Measurements from ENCODE around the gene ZSWIM2. TPM values are rescaled to one million over a fixed set of nuclear protein-coding genes. Genes with fewer than 3 reads are reported as not detected.
"Not testable (repeated sequence)": the region's sequence is repeated elsewhere in the genome, so short reads cannot be mapped to it uniquely, and the experiment has no call there.

ZSWIM2 gene
- total RNA-seq, 6 donors from 2014 or later = not detected

GRCh38 chr2:186822323-186822722 lies 26.6 kb downstream of the ZSWIM2 start:
- Histone ChIP-seq H3K27me3 (no peaks in the 10 kb centered on the region), H3K4me3 (no peak overlapping the region), H3K9me3 (no peaks in the 10 kb centered on the region), H3K4me1 (no peaks in the 10 kb centered on the region), H3K27ac (no peak overlapping the region), H3K36me3 (no peaks in the 10 kb centered on the region)
- WGBS, 2 donors = 88 to 89% methylated on average over 2 of the region's 2 CpGs
- DNase-seq (no peak), ATAC-seq (ENCODE audit: low FRiP score in 2 of 2) (no peak)
- TF ChIP-seq EP300 (IDR thresholded peaks at IDR 0.05) = no peak
- TF ChIP-seq POLR2AphosphoS5 (IDR thresholded peaks at IDR 0.05) = no peak
- TF ChIP-seq, protein P1, sequence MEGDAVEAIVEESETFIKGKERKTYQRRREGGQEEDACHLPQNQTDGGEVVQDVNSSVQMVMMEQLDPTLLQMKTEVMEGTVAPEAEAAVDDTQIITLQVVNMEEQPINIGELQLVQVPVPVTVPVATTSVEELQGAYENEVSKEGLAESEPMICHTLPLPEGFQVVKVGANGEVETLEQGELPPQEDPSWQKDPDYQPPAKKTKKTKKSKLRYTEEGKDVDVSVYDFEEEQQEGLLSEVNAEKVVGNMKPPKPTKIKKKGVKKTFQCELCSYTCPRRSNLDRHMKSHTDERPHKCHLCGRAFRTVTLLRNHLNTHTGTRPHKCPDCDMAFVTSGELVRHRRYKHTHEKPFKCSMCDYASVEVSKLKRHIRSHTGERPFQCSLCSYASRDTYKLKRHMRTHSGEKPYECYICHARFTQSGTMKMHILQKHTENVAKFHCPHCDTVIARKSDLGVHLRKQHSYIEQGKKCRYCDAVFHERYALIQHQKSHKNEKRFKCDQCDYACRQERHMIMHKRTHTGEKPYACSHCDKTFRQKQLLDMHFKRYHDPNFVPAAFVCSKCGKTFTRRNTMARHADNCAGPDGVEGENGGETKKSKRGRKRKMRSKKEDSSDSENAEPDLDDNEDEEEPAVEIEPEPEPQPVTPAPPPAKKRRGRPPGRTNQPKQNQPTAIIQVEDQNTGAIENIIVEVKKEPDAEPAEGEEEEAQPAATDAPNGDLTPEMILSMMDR (IDR thresholded peaks at IDR 0.05) = no peak
- no peak for TF ChIP-seq POLR2A (IDR thresholded peaks at IDR 0.05)

DNA sequence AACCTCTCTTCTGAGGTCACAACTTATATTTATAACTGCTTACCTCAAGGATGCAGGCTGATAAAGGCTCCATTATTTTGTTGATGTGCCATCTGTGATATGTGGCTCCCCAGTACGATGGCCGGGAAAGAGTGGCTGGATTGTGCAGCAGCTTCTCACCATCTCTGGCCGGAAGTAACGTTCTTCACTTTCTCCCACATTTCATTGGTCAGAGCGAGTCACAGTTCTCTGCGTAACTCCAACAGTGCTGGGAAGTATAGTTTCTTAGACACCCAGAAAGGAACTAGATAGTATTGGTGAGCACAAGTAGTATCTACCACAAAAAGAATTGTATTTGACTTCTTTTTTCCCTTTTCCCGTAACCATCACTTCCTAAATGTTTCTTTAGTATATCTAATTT lies 28.7 kb downstream of the ZSWIM2 start:
- Histone ChIP-seq H3K36me3 (no peaks in the 10 kb centered on the region), H3K27ac (no peak overlapping the region), H3K4me3 (no peak overlapping the region), H3K27me3 (no peaks in the 10 kb centered on the region), H3K9me3 (peaks cover 0 to 5% (median 0%) of the 10 kb centered on the region in 4 donors), H3K4me1 (no peaks in the 10 kb centered on the region)
- no peak for DNase-seq
- no peak for ATAC-seq (ENCODE audit: low FRiP score in 2 of 2)
- 88 to 94% methylated on average over 7 of the region's 7 CpGs for whole genome bisulfite sequencing, 2 donors
- no peak for TF ChIP-seq POLR2AphosphoS5 (IDR thresholded peaks at IDR 0.05)
- no peak for TF ChIP-seq EP300 (IDR thresholded peaks at IDR 0.05)
- TF ChIP-seq POLR2A (IDR thresholded peaks at IDR 0.05) = no peak
- TF ChIP-seq, protein P1 (IDR thresholded peaks at IDR 0.05) = no peak

DNA sequence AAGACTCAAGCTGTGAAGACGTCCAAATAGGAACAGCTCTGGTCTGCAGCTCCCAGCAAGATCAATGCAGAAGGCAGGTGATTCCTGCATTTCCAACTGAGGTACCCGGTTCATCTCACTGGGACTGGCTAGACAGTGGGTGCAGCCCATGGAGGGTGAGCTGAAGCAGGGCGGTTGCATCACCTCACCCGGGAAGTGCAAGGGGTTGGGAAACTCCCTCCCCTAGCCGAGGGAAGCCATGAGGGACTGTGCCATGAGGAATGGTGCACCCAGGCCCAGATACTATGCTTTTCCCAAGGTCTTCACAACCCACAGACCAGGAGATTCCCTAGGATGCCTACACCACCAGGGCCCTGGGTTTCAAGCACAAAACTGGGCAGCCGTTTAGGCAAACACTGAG lies 37.2 kb downstream of the ZSWIM2 start:
- not testable (repeated sequence) for H3K4me3 ChIP-seq; ATAC-seq (ENCODE audit: low FRiP score in 2 of 2); H3K27ac ChIP-seq; H3K27me3 ChIP-seq; H3K4me1 ChIP-seq; H3K9me3 ChIP-seq; H3K36me3 ChIP-seq; DNase-seq
- WGBS, 2 donors = 87 to 88% methylated on average over 5 to 6 of the region's 6 CpGs

DNA sequence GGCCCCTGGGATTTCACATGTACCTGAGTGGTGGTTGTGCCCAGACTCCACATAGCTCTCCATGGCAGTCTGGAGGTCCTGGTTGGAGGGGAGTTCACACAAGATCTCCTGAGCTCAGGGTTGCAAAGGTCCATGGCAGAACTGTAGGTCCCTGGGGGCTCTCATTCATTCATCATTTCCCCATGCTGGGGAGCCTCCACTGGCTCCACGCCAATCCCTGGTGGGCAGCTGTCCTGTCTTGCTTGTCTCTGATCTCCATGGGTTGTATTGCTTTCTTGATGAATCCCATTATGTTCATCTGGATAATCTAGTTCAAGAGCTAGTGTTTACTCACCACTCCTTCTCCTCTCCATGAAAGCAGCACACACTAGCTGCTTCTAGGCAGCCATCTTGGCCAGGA lies 42.4 kb downstream of the ZSWIM2 start:
- Histone ChIP-seq H3K36me3 (no peaks in the 10 kb centered on the region), H3K27me3 (no peaks in the 10 kb centered on the region), H3K9me3 (no peaks in the 10 kb centered on the region), H3K4me3 (no peak overlapping the region), H3K4me1 (no peaks in the 10 kb centered on the region), H3K27ac (no peak overlapping the region)
- DNase-seq (no peak), ATAC-seq (ENCODE audit: low FRiP score in 2 of 2) (no peak)
- WGBS, 2 donors = 75 to 89% methylated on average over 1 of the region's 1 CpG
- TF ChIP-seq, protein P1 (IDR thresholded peaks at IDR 0.05) = no peak
- TF ChIP-seq POLR2AphosphoS5 (IDR thresholded peaks at IDR 0.05) (no peak), POLR2A (IDR thresholded peaks at IDR 0.05) (no peak), EP300 (IDR thresholded peaks at IDR 0.05) (no peak)

- not testable (repeated sequence) for ATAC-seq (ENCODE audit: low FRiP score in 2 of 2); H3K4me3 ChIP-seq; H3K4me1 ChIP-seq; H3K27me3 ChIP-seq; DNase-seq; H3K9me3 ChIP-seq; H3K27ac ChIP-seq; H3K36me3 ChIP-seq
- 86 to 92% methylated on average over 1 of the region's 1 CpG for WGBS, 2 donors
These were observed 50.4 kb downstream of the ZSWIM2 start for GRCh38 chr2:186798604-186799003.

GRCh38 chr2:186784930-186785329 lies 64.0 kb downstream of the ZSWIM2 start:
- Histone ChIP-seq H3K27ac (no peak overlapping the region), H3K27me3 (no peaks in the 10 kb centered on the region), H3K36me3 (no peaks in the 10 kb centered on the region), H3K4me3 (no peak overlapping the region), H3K9me3 (peaks cover 0 to 8% (median 0%) of the 10 kb centered on the region in 4 donors), H3K4me1 (no peaks in the 10 kb centered on the region)
- no peak for ATAC-seq (ENCODE audit: low FRiP score in 2 of 2)
- TF ChIP-seq, protein P1 (IDR thresholded peaks at IDR 0.05) = no peak
- TF ChIP-seq EP300 (IDR thresholded peaks at IDR 0.05) = no peak
- no peak for TF ChIP-seq POLR2AphosphoS5 (IDR thresholded peaks at IDR 0.05)
- no peak for TF ChIP-seq POLR2A (IDR thresholded peaks at IDR 0.05)
- DNase-seq = no peak
- 88 to 97% methylated on average over 3 to 4 of the region's 4 CpGs for WGBS, 2 donors
